ENCODE measurements around the gene TFEC. TPM values are rescaled to one million over a fixed set of nuclear protein-coding genes. Genes with fewer than 3 reads are reported as not detected.

Gene TFEC
- total and polyA plus RNA-seq, 4 donors: 9.8 to 19.2 (median 17.1) TPM

DNA sequence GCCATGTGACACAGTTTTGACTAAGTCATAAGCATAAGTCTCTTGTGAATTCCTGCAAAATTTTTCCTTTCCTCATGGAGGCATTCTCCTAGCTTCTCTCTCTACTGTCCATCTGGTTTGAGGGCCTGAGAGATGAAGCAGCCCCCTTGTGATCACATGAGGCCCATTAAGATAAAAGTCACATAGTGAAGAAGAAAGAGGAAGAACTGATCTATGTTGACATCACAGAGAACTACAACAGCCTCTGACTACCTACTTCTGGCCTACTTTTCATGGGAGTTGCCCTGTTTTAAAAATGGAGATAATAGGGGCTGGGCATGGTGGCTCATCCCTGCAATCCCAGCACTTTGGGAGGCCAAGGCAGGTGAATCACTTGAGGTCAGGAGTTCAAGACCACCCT, 50.4 kb downstream of the TFEC start:
- ATAC-seq (ENCODE audit: insufficient read depth, low FRiP score): no peak
- no peak for DNase-seq

DNA sequence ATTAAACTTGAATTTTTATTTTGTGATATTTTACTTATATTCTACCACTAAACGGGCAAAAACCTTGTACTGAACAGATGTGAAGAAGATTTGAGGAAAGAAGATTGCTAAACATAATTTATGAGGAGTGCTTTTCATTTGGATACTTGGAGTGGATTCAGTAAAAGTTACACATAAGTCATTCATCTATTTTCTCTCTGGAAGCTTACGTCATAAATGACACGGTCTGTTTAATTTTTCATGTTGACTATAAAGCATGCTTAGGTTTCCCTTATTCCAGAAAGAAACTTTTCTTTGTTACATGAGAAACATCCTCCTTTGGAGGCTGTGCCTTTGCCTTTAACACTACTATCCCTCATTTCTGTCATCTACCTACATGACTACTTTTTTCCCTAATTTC, 53.9 kb downstream of the TFEC start:
- 77 to 78% methylated on average over 3 of the region's 3 CpGs for WGBS, 2 donors
- ATAC-seq (ENCODE audit: insufficient read depth, low FRiP score): no peak
- H3K9me3 ChIP-seq (ENCODE audit: control insufficient read depth in 4 of 4, insufficient read depth in 3 of 4, low read length in 3 of 4): no peaks in the 10 kb centered on the region
- TF ChIP-seq, protein P1, sequence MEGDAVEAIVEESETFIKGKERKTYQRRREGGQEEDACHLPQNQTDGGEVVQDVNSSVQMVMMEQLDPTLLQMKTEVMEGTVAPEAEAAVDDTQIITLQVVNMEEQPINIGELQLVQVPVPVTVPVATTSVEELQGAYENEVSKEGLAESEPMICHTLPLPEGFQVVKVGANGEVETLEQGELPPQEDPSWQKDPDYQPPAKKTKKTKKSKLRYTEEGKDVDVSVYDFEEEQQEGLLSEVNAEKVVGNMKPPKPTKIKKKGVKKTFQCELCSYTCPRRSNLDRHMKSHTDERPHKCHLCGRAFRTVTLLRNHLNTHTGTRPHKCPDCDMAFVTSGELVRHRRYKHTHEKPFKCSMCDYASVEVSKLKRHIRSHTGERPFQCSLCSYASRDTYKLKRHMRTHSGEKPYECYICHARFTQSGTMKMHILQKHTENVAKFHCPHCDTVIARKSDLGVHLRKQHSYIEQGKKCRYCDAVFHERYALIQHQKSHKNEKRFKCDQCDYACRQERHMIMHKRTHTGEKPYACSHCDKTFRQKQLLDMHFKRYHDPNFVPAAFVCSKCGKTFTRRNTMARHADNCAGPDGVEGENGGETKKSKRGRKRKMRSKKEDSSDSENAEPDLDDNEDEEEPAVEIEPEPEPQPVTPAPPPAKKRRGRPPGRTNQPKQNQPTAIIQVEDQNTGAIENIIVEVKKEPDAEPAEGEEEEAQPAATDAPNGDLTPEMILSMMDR (IDR thresholded peaks at IDR 0.05; ENCODE audit: control extremely low read depth, extremely low read depth): no peak
- no peak overlapping the region for H3K9ac ChIP-seq (ENCODE audit: insufficient read depth in 1 of 2, low read length in 2 of 2)
- H3K4me1 ChIP-seq (ENCODE audit: control insufficient read depth in 5 of 5, insufficient read depth in 5 of 5, low read length in 5 of 5): no peaks in the 10 kb centered on the region
- H3K27ac ChIP-seq (ENCODE audit: low read depth in 1 of 2, low read length in 1 of 2): no peak overlapping the region
- H3K4me3 ChIP-seq: no peak overlapping the region
- no peaks in the 10 kb centered on the region for H3K27me3 ChIP-seq (ENCODE audit: control insufficient read depth in 3 of 3, insufficient read depth in 3 of 3, low read length in 2 of 3)
- DNase-seq: no peak
- no peaks in the 10 kb centered on the region for H3K36me3 ChIP-seq (ENCODE audit: control insufficient read depth in 4 of 4, insufficient read depth in 4 of 4, low read length in 4 of 4)

More for the DNA sequence above, 50.4 kb downstream of the TFEC start:
- Histone ChIP-seq H3K9me3 (ENCODE audit: control insufficient read depth in 4 of 4, insufficient read depth in 3 of 4, low read length in 3 of 4) (no peaks in the 10 kb centered on the region), H3K9ac (ENCODE audit: insufficient read depth in 1 of 2, low read length in 2 of 2) (no peak overlapping the region), H3K36me3 (ENCODE audit: control insufficient read depth in 4 of 4, insufficient read depth in 4 of 4, low read length in 4 of 4) (no peaks in the 10 kb centered on the region), H3K27me3 (ENCODE audit: control insufficient read depth in 3 of 3, insufficient read depth in 3 of 3, low read length in 2 of 3) (no peaks in the 10 kb centered on the region), H3K4me3 (no peak overlapping the region), H3K4me1 (ENCODE audit: control insufficient read depth in 5 of 5, insufficient read depth in 5 of 5, low read length in 5 of 5) (no peaks in the 10 kb centered on the region), H3K27ac (ENCODE audit: low read depth in 1 of 2, low read length in 1 of 2) (no peak overlapping the region)
- TF ChIP-seq, protein P1 (IDR thresholded peaks at IDR 0.05; ENCODE audit: control extremely low read depth, extremely low read depth): no peak

DNA sequence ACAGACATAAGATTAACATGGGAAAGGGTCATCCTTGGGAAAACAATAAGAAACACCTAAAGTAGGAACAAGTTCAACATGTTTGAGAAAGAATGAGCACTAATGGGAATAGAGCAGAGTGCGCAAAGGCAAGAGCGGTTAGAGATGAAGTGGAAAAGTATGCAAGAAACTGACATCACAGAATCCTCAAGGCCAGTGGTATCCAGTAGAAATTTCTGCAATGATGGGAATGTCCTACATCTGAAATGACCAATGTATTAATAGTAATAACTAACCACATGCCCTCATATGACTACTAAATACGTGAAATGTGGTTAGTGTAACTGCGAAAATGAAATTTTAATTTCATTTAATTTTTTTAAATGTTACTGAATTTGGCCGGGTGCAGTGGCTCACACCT, 54.8 kb downstream of the TFEC start:
- Histone ChIP-seq H3K27ac (ENCODE audit: low read depth in 1 of 2, low read length in 1 of 2) (no peak overlapping the region), H3K4me1 (ENCODE audit: control insufficient read depth in 5 of 5, insufficient read depth in 5 of 5, low read length in 5 of 5) (no peaks in the 10 kb centered on the region), H3K4me3 (no peak overlapping the region), H3K36me3 (ENCODE audit: control insufficient read depth in 4 of 4, insufficient read depth in 4 of 4, low read length in 4 of 4) (no peaks in the 10 kb centered on the region), H3K9me3 (ENCODE audit: control insufficient read depth in 4 of 4, insufficient read depth in 3 of 4, low read length in 3 of 4) (no peaks in the 10 kb centered on the region), H3K27me3 (ENCODE audit: control insufficient read depth in 3 of 3, insufficient read depth in 3 of 3, low read length in 2 of 3) (no peaks in the 10 kb centered on the region), H3K9ac (ENCODE audit: insufficient read depth in 1 of 2, low read length in 2 of 2) (no peak overlapping the region)
- DNase-seq: no peak
- TF ChIP-seq, protein P1 (IDR thresholded peaks at IDR 0.05; ENCODE audit: control extremely low read depth, extremely low read depth): no peak
- no peak for ATAC-seq (ENCODE audit: insufficient read depth, low FRiP score)
- 76 to 77% methylated on average over 5 of the region's 5 CpGs for WGBS, 2 donors

DNA sequence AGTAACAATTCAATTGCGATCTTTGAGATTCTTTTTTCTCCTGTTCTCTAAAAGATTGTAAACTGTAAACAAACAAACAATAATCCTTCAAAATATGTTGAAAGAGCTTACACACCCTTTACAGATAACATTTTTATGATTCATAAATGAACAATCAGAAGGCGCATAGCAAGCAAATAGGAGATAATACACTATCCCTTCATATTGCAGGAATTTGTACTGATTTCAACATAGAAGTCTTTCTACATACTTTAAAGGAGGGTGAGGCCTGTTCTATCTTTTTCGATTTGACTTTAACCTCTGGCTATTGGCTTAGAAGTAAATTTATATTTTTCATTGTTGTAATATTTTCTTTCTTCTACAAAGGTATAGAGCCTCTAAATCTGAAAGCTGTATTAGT, 57.2 kb downstream of the TFEC start:
- ATAC-seq (ENCODE audit: insufficient read depth, low FRiP score): no peak
- Histone ChIP-seq H3K27me3 (ENCODE audit: control insufficient read depth in 3 of 3, insufficient read depth in 3 of 3, low read length in 2 of 3) (no peaks in the 10 kb centered on the region), H3K9ac (ENCODE audit: insufficient read depth in 1 of 2, low read length in 2 of 2) (no peak overlapping the region), H3K4me1 (ENCODE audit: control insufficient read depth in 5 of 5, insufficient read depth in 5 of 5, low read length in 5 of 5) (no peaks in the 10 kb centered on the region), H3K36me3 (ENCODE audit: control insufficient read depth in 4 of 4, insufficient read depth in 4 of 4, low read length in 4 of 4) (no peaks in the 10 kb centered on the region), H3K4me3 (no peak overlapping the region), H3K27ac (ENCODE audit: low read depth in 1 of 2, low read length in 1 of 2) (no peak overlapping the region), H3K9me3 (ENCODE audit: control insufficient read depth in 4 of 4, insufficient read depth in 3 of 4, low read length in 3 of 4) (no peaks in the 10 kb centered on the region)
- WGBS, 2 donors: 85 to 89% methylated on average over 3 of the region's 3 CpGs
- no peak for DNase-seq
- TF ChIP-seq, protein P1 (IDR thresholded peaks at IDR 0.05; ENCODE audit: control extremely low read depth, extremely low read depth): no peak

All from lung (tissue), 12 donors.